Gastrocnemius medialis (tissue), 4 donors: ENCODE results near the gene SMIM44.

Source experiments
- POLR2A ChIP-seq, 2 donors: fragments of 450-650 bp; IDR thresholded peaks; one replicate each; pipeline ENCODE4 v1.6.1; 2017; ENCODE audit warnings: antibody characterized with exemption in 2 of 2, mild to moderate bottlenecking in 2 of 2, moderate library complexity in 2 of 2
- TF ChIP-seq, protein P1 (sequence below), 5 experiments: fragments of 450-650 bp in 3 of 5; fragments of 200-600 bp in 2 of 5; sonication (generic) in 2 of 5; IDR thresholded peaks in 4 of 5; conservative IDR thresholded peaks in 1 of 5; 1 replicate in 4 of 5; 2 replicates in 1 of 5; pipeline ENCODE4 v1.5.1; 2016 to 2019; ENCODE audit warnings: antibody characterized with exemption in 5 of 5, mild to moderate bottlenecking in 3 of 5, moderate library complexity in 3 of 5

DNA sequence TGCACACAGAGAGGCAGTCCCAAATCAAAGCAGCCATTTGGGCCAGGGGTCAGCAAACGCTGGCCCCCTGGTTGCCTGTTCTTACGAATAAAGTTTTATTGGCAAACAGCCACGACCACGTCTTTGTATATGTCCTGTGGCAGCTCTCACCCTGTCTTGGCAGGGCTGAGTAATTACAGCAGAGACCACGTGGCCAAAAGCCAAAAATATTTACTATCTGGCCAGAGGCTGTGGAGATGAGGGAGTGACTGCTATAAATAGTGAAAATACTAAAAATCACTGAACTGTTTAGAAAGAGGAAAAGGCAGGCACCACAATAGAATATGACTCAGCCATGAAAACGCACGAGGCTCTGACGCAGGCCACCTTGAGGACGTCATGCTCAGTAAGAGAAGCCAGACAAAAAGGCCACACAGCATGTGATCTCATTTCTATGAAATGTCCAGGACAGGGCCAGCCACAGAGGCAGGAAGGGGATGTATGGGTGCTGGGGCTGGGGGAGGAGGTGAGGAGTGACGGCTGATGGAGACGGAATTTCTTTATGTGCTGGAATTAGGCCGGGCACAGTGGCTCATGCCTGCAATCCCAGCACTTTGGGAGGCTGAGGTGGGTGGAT is 32.3 kb downstream of the SMIM44 start:
- TF ChIP-seq POLR2A (IDR thresholded peaks at IDR 0.05): peak in 1 of 2 donors; percentile 47
- TF ChIP-seq, protein P1, sequence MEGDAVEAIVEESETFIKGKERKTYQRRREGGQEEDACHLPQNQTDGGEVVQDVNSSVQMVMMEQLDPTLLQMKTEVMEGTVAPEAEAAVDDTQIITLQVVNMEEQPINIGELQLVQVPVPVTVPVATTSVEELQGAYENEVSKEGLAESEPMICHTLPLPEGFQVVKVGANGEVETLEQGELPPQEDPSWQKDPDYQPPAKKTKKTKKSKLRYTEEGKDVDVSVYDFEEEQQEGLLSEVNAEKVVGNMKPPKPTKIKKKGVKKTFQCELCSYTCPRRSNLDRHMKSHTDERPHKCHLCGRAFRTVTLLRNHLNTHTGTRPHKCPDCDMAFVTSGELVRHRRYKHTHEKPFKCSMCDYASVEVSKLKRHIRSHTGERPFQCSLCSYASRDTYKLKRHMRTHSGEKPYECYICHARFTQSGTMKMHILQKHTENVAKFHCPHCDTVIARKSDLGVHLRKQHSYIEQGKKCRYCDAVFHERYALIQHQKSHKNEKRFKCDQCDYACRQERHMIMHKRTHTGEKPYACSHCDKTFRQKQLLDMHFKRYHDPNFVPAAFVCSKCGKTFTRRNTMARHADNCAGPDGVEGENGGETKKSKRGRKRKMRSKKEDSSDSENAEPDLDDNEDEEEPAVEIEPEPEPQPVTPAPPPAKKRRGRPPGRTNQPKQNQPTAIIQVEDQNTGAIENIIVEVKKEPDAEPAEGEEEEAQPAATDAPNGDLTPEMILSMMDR (IDR thresholded peaks at IDR 0.05 in 4 of 5, conservative IDR thresholded peaks at IDR 0.05 in 1 of 5): no peak
